ENCODE data around the gene GAK. TPM values are rescaled to one million over a fixed set of nuclear protein-coding genes. Genes with fewer than 3 reads are reported as not detected.
"Not testable (repeated sequence)": the region's sequence is repeated elsewhere in the genome, so short reads cannot be mapped to it uniquely, and the experiment has no call there.

Gene GAK
- total RNA-seq, 1 donor from 2014 or later = 116 TPM

GRCh38 chr4:808860-809570 lies 123.1 kb downstream of the GAK start:
- DNase-seq (ENCODE audit: low spot score, unreplicated experiment) = no peak
- H3K4me3 Mint-ChIP-seq (ENCODE audit: low read depth) = no peak overlapping the region
- H3K36me3 Mint-ChIP-seq (ENCODE audit: insufficient read depth) = no peaks in the 10 kb centered on the region
- H3K27ac Mint-ChIP-seq = no peak overlapping the region
- peaks cover 48% of the 10 kb centered on the region for H3K27me3 Mint-ChIP-seq
- H3K9me3 Mint-ChIP-seq (ENCODE audit: low read depth) = peaks cover 5% of the 10 kb centered on the region
- H3K4me1 Mint-ChIP-seq (ENCODE audit: low read depth) = no peaks in the 10 kb centered on the region
- no peak for TF ChIP-seq CTCF (IDR thresholded peaks at IDR 0.05; ENCODE audit: unreplicated experiment)

GRCh38 chr4:807792-808191 lies 124.3 kb downstream of the GAK start:
- Mint-ChIP-seq H3K36me3 (ENCODE audit: insufficient read depth) (no peaks in the 10 kb centered on the region), H3K27ac (no peak overlapping the region), H3K9me3 (ENCODE audit: low read depth) (peaks cover 5% of the 10 kb centered on the region), H3K4me3 (ENCODE audit: low read depth) (no peak overlapping the region), H3K4me1 (ENCODE audit: low read depth) (no peaks in the 10 kb centered on the region), H3K27me3 (peaks cover 36% of the 10 kb centered on the region)
- no peak for DNase-seq (ENCODE audit: low spot score, unreplicated experiment)
- no peak for TF ChIP-seq CTCF (IDR thresholded peaks at IDR 0.05; ENCODE audit: unreplicated experiment)

DNA sequence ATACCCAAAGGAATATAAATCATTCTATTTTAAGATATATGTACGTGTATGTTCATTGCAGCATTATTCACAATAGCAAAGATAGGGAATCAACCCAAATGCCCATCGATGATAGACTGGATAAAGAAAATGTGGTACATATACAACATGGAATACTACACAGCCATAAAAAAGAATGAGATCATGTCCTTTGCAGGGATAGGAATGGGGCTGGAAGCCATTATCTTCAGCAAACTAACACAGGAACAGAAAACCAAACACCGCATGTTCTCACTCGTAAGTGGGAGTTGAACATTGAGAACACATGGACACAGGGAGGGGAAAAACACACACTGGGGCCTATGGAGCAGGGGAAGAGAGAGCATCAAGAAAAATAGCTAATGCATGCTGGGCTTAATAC lies 125.1 kb downstream of the GAK start:
- peaks cover 30% of the 10 kb centered on the region for H3K27me3 Mint-ChIP-seq
- H3K9me3 Mint-ChIP-seq (ENCODE audit: low read depth); H3K4me3 Mint-ChIP-seq (ENCODE audit: low read depth); H3K27ac Mint-ChIP-seq; H3K4me1 Mint-ChIP-seq (ENCODE audit: low read depth); H3K36me3 Mint-ChIP-seq (ENCODE audit: insufficient read depth); DNase-seq (ENCODE audit: low spot score, unreplicated experiment): not testable (repeated sequence)

- Mint-ChIP-seq H3K27me3 (peaks cover 24% of the 10 kb centered on the region), H3K9me3 (ENCODE audit: low read depth) (peaks cover 12% of the 10 kb centered on the region), H3K4me3 (ENCODE audit: low read depth) (no peak overlapping the region), H3K4me1 (ENCODE audit: low read depth) (no peaks in the 10 kb centered on the region), H3K36me3 (ENCODE audit: insufficient read depth) (no peaks in the 10 kb centered on the region), H3K27ac (no peak overlapping the region)
- DNase-seq (ENCODE audit: low spot score, unreplicated experiment) = no peak
- TF ChIP-seq CTCF (IDR thresholded peaks at IDR 0.05; ENCODE audit: unreplicated experiment) = no peak
Measured at GRCh38 chr4:804804-805203, 127.3 kb downstream of the GAK start.

DNA sequence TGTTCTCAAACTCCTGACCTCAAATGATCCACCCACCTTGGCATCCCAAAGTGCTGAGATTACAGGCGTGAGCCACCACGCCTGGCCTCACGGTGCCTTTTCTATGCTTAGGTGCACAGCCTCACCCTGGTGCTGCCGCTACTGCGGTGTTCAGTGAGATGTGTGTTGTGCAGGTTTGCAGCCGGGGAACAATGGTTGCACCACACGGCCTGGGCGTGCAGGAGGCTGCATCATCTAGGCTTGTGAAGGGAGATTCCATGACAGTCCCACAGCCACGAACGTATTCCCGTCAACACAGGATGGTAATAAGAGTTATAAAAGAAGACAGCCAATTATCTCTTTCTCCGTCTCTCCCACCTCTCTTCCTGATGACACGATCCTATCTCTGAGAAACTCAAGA lies 128.2 kb downstream of the GAK start:
- DNase-seq (ENCODE audit: low spot score, unreplicated experiment) = no peak
- Mint-ChIP-seq H3K9me3 (ENCODE audit: low read depth) (peaks cover 12% of the 10 kb centered on the region), H3K4me3 (ENCODE audit: low read depth) (no peak overlapping the region), H3K4me1 (ENCODE audit: low read depth) (peaks cover 2% of the 10 kb centered on the region), H3K36me3 (ENCODE audit: insufficient read depth) (no peaks in the 10 kb centered on the region), H3K27me3 (peaks cover 27% of the 10 kb centered on the region), H3K27ac (no peak overlapping the region)
- no peak for TF ChIP-seq CTCF (IDR thresholded peaks at IDR 0.05; ENCODE audit: unreplicated experiment)

DNA sequence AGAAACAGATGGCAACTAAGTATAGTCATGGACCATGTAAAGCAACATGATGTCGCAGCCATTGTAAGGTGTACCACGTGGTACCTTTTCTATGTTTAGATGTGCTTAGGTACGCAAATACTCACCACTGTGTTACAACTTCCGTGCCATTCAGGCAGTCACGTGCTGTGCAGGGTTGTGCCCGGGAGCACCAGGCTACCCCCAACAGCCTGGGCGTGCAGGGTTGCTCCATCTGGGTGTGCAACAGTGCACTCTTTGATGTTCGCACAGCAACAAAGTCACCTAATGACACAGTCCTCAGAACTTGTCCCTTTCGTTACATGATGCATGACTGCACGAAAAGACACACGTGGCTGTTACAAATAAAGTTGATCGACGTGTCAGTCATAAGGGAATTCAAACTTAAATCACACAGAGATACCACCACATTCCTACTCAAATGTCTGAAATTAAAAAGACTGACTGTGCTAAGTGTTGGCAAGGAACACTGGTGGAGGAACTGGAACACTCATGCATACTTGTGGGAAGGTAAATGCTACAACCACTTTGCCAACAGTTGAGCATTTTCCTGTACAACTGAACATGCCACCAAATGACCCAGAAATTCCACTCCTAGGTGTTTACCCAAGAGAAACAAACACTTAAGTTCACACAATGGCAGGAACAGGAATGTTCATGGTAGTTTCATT lies 130.5 kb downstream of the GAK start:
- Mint-ChIP-seq H3K36me3 (ENCODE audit: insufficient read depth) (no peaks in the 10 kb centered on the region), H3K4me3 (ENCODE audit: low read depth) (no peak overlapping the region), H3K27me3 (peaks cover 24% of the 10 kb centered on the region), H3K9me3 (ENCODE audit: low read depth) (peaks cover 12% of the 10 kb centered on the region), H3K4me1 (ENCODE audit: low read depth) (peaks cover 3% of the 10 kb centered on the region), H3K27ac (no peak overlapping the region)
- DNase-seq (ENCODE audit: low spot score, unreplicated experiment) = no peak
- TF ChIP-seq CTCF (IDR thresholded peaks at IDR 0.05; ENCODE audit: unreplicated experiment) = no peak

Data from progenitor cell of endocrine pancreas (in vitro differentiated cells).